Activated B cell treated with CpG ODN at 0.5 μM for 24 hours (primary cell): ENCODE data around the gene UBA52. TPM values are rescaled to one million over a fixed set of nuclear protein-coding genes. Genes with fewer than 3 reads are reported as not detected.
A peak's percentile ranks its signal among the peaks of the same experiment; 100 is the strongest.

Source experiments
- ATAC-seq: fragments of 200-7000 bp; cut with Tn5 transposase; one replicate; pipeline ENCODE4 v1.10.0; 2021; ENCODE audit warnings: low read depth, mild to moderate bottlenecking, moderate library complexity
- CTCF ChIA-PET: fragments of 350-600 bp; sonication (Branson Sonifier 250); formaldehyde crosslinking; loops from one replicate; lab custom pipeline; 2021; ENCODE audit warnings: antibody characterized with exemption; lab: Charles Lee
- POLR2A ChIA-PET: fragments of 350-600 bp; sonication (Branson Sonifier 250); formaldehyde crosslinking; loops from one replicate; lab custom pipeline; 2021; ENCODE audit warnings: antibody characterized with exemption; lab: Charles Lee
- DNase-seq: peaks from one replicate; pipeline ENCODE4 v3.0.0; 2022
- H3K27ac Mint-ChIP-seq: one replicate; pipeline ENCODE4 v1.8.0; 2020; ENCODE audit warnings: mixed read lengths
- H3K27me3 Mint-ChIP-seq: one replicate; pipeline ENCODE4 v1.8.0; 2021; ENCODE audit warnings: mixed read lengths
- H3K36me3 Mint-ChIP-seq: one replicate; pipeline ENCODE4 v1.8.0; 2021; ENCODE audit warnings: low read depth, mixed read lengths
- H3K4me1 Mint-ChIP-seq: one replicate; pipeline ENCODE4 v1.8.0; 2021; ENCODE audit warnings: mixed read lengths
- H3K4me3 Mint-ChIP-seq: one replicate; pipeline ENCODE4 v1.8.0; 2020; ENCODE audit warnings: mild to moderate bottlenecking, mixed read lengths
- H3K9me3 Mint-ChIP-seq: one replicate; pipeline ENCODE4 v1.8.0; 2020; ENCODE audit warnings: mixed read lengths
- intact Hi-C: fragments of 100-400 bp; cut with micrococcal nuclease; formaldehyde crosslinking; loops from one replicate; pipeline ENCODE4 v1.15.1; 2024
- total RNA-seq: library from RNA; stranded (reverse); gene quantifications from 2 replicates; pipeline ENCODE4 v1.2.3, GENCODE V29; 2022
- TF ChIP-seq, protein P1 (sequence below): fragments of 200-600 bp; IDR thresholded peaks from one replicate; pipeline ENCODE4 v1.8.0; 2022; ENCODE audit warnings: antibody characterized with exemption, mild to moderate bottlenecking

The UBA52 gene
- total RNA-seq, 1 donor from 2014 or later = 1,962 TPM

DNA sequence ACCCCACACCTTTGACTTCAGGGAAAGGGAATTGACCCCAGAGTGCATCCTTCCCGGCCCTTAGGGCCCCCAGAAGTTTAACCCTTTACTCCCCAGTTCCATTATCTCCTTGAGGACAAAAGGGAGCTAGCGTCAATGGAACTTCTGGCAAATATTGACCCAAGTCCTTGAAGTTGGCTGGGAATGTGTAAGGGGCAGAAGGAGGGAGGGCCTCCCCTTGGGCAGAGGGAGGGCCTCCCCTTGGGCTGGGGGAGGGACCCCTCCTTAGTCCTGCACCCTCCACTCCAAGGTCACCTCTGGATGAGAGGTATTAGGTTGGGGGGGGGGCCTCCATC, 38.0 kb downstream of the UBA52 start:
- Mint-ChIP-seq H3K27me3 (peaks cover 59% of the 10 kb centered on the region), H3K4me1 (peaks cover 38% of the 10 kb centered on the region), H3K36me3 (no peaks in the 10 kb centered on the region), H3K4me3 (no peak overlapping the region), H3K9me3 (no peaks in the 10 kb centered on the region), H3K27ac (no peak overlapping the region)
- ChIA-PET POLR2A (interaction anchor here (0.6 to 0.7 kb wide), 2 partner anchors 8 to 116 kb away, joined by 3 to 7 read pairs; no protein-coding TSS in a partner anchor), CTCF (no interaction called here)
- TF ChIP-seq, protein P1, sequence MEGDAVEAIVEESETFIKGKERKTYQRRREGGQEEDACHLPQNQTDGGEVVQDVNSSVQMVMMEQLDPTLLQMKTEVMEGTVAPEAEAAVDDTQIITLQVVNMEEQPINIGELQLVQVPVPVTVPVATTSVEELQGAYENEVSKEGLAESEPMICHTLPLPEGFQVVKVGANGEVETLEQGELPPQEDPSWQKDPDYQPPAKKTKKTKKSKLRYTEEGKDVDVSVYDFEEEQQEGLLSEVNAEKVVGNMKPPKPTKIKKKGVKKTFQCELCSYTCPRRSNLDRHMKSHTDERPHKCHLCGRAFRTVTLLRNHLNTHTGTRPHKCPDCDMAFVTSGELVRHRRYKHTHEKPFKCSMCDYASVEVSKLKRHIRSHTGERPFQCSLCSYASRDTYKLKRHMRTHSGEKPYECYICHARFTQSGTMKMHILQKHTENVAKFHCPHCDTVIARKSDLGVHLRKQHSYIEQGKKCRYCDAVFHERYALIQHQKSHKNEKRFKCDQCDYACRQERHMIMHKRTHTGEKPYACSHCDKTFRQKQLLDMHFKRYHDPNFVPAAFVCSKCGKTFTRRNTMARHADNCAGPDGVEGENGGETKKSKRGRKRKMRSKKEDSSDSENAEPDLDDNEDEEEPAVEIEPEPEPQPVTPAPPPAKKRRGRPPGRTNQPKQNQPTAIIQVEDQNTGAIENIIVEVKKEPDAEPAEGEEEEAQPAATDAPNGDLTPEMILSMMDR = no peak
- DNase-seq (no peak), ATAC-seq (no peak)
- intact Hi-C loops = loop anchor here (5.0 kb wide), 1 partner anchor 183 kb away; the partner anchor contains the start of gene COMP

DNA sequence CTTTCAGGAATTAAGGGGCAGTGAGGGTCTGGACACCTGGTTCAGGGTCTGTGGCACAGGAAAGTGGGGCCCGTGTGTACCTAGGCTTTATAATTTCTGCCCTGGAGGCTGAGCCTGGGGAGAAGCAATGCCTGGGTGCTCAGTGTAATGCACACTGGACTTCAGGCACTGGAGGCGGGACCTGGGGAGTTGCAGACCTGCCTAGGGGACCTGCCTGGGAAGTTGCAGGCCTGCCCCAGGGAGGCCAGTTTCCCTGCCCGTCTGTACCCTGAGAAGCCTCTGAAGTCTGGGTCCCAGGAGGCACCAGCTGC, 38.5 kb downstream of the UBA52 start:
- H3K36me3 Mint-ChIP-seq = no peaks in the 10 kb centered on the region
- H3K9me3 Mint-ChIP-seq = no peaks in the 10 kb centered on the region
- intact Hi-C loops = loop anchor here (5.0 kb wide), 1 partner anchor 182 kb away; the partner anchor contains the start of gene COMP
- peaks cover 38% of the 10 kb centered on the region for H3K4me1 Mint-ChIP-seq
- no peak overlapping the region for H3K4me3 Mint-ChIP-seq
- ChIA-PET POLR2A (interaction anchor here (0.7 kb wide), 1 partner anchor 8 kb away, joined by 3 read pairs; no protein-coding TSS in a partner anchor), CTCF (no interaction called here)
- TF ChIP-seq, protein P1 = no peak
- DNase-seq (no peak), ATAC-seq (no peak)
- no peak overlapping the region for H3K27ac Mint-ChIP-seq
- H3K27me3 Mint-ChIP-seq = peaks cover 57% of the 10 kb centered on the region

DNA sequence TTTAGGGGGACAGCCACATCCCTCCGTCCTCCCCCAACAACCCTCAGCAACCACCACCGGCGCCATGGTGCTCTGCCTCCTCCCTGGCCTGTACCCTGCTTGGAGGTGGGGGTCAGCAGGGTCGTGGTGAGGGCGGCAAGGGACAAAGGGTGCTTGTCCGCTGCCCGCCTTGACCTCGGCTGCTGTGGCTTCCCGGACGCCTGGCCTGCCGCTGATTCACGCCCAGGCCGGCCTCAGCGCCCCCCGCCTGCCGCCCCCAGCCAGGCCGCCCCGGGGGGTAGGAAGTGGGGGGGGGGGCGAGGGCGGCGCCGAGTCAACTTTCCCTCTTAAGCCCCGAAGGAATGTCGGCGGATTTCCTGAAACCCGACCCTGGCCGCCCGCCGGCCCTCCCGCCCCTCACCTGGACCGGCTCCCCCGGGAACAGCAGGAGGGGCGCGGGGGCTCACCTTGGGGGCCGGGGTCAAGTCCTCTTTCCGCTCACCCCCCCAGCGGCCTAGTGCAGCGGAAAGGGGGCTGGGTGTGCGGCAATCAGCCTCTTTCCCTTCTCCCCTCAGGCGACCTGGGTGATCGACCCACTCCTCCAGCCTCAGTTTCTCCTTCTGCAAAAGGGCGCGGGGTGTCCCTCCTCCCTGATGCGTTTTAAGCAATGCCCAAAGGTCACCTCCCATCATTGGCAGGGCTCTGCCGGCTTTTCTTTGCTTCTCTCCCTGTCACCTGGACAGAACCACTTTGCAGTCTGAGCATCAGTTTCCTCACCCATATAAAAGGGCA, 39.1 kb downstream of the UBA52 start:
- intact Hi-C loops = loop anchor here (5.0 kb wide), 1 partner anchor 182 kb away; the partner anchor contains the start of gene COMP
- TF ChIP-seq, protein P1 = no peak
- DNase-seq (no peak), ATAC-seq (no peak)
- H3K27ac Mint-ChIP-seq = no peak overlapping the region
- peaks cover 34% of the 10 kb centered on the region for H3K4me1 Mint-ChIP-seq
- peaks cover 56% of the 10 kb centered on the region for H3K27me3 Mint-ChIP-seq
- H3K4me3 Mint-ChIP-seq = peak overlapping the region; percentile 57
- ChIA-PET CTCF (no interaction called here), POLR2A (interaction anchor here (0.7 kb wide), 1 partner anchor 7 kb away, joined by 3 read pairs; no protein-coding TSS in a partner anchor)
- H3K9me3 Mint-ChIP-seq = no peaks in the 10 kb centered on the region
- no peaks in the 10 kb centered on the region for H3K36me3 Mint-ChIP-seq

DNA sequence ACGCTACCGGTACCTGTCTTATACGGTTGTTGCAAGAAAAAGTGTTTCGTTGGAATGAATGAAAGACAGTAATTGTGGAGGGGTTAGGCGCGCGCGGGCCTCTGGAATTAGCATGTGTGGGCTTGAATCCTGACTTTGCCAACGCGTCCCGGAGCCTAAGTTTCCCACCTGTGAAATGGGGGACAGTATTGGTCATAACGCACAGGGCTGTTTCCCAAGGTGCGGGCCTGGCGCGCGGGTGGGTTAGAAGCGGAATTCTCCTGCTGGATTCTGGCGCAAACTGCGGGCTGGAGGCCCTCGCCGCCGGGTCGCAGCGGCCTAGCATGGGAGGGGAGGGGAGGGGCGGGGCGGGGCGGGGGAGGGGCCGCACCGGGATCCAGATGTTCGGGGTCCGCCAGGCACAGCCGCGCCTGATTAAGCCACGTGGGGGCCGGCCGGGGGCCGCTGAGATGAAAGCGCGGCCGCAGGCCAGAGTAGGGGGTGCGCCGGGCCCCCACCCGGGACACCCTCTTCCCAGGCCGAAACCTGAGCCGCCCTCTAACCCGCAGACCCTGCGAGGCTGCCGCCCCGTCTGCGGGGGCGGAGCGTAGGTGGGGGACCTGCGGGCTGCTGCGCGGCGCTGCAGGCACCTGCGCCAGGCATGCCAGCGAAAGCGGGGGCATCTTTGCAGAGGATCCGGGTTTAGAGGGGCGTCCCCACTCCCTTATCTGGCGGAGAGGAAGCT, 39.8 kb downstream of the UBA52 start:
- ATAC-seq = peak; percentile 58
- DNase-seq = peak; percentile 35
- TF ChIP-seq, protein P1 = no peak
- no peak overlapping the region for H3K27ac Mint-ChIP-seq
- ChIA-PET POLR2A (interaction anchor here (0.6 kb wide), 1 partner anchor 433 kb away, joined by 3 read pairs; no protein-coding TSS in a partner anchor), CTCF (no interaction called here)
- H3K27me3 Mint-ChIP-seq = peaks cover 60% of the 10 kb centered on the region
- intact Hi-C loops = loop anchor here (5.0 kb wide), 1 partner anchor 181 kb away; the partner anchor contains the start of gene COMP
- H3K4me1 Mint-ChIP-seq = peaks cover 34% of the 10 kb centered on the region
- no peaks in the 10 kb centered on the region for H3K9me3 Mint-ChIP-seq
- peak overlapping the region; percentile 78 for H3K4me3 Mint-ChIP-seq
- no peaks in the 10 kb centered on the region for H3K36me3 Mint-ChIP-seq
